HepG2 (cell line): Measurements from ENCODE around the gene KIF23. TPM values are rescaled to one million over a fixed set of nuclear protein-coding genes. Genes with fewer than 3 reads are reported as not detected.

Source experiments
- ATAC-seq: fragments of 200-7000 bp; cut with Tn5 transposase; 3 replicates; pipeline ENCODE4 v1.9.1; 2020; ENCODE audit warnings: mild to moderate bottlenecking, moderate library complexity
- BruUV-seq: library from RNA; stranded (reverse); fragments of 400-500 nt; replicated peaks from 2 replicates; lab custom pipeline; 2021; lab: Mats Ljungman, UMichigan
- CTCF ChIA-PET: fragments of 300-600 bp; formaldehyde crosslinking; extraction: SDS; loops from one replicate; lab custom pipeline; 2021; ENCODE audit warnings: low total read pairs, inconsistent platforms, low intra/inter-chr PET ratio; lab: Yijun Ruan, JAX
- POLR2A ChIA-PET: fragments of 350-600 bp; sonication (Branson Sonifier 250); formaldehyde crosslinking; loops from one replicate; lab custom pipeline; 2020; ENCODE audit warnings: antibody characterized with exemption, inconsistent platforms; lab: Yijun Ruan, JAX
- DNase-seq: peaks from one replicate; pipeline ENCODE4 v3.0.0-alpha.2; 2015; ENCODE audit warnings: low spot score
- FAIRE-seq: peaks from 3 replicates; lab custom pipeline; 2011; peaks lifted over from hg19 to GRCh38; lab: Jason Lieb, UNC
- H2AFZ ChIP-seq: one replicate; pipeline ENCODE4 v1.6.1; 2011; ENCODE audit warnings: low read length, inconsistent platforms
- H3K27ac ChIP-seq: fragments of 300-600 bp; 3 replicates; pipeline ENCODE4 v1.8.0; 2011; ENCODE audit warnings: mixed run types, mild to moderate bottlenecking, mixed read lengths, low read length, inconsistent platforms; ENCODE audit not compliant: insufficient read depth; ENCODE audit errors: extremely low read length
- H3K27me3 ChIP-seq, 2 experiments: fragments of 200-600 bp in 1 of 2; 2 replicates in 1 of 2; 3 replicates in 1 of 2; pipeline versions ENCODE4 v1.6.0 to v1.8.0; 2011; ENCODE audit warnings: low read length in 2 of 2, mild to moderate bottlenecking in 2 of 2, moderate library complexity in 2 of 2, inconsistent platforms in 1 of 2; ENCODE audit not compliant: insufficient read depth in 2 of 2, control insufficient read depth in 1 of 2
- H3K36me3 ChIP-seq, 2 experiments: fragments of 200-600 bp in 1 of 2; replicated peaks in 1 of 2; 2 replicates in 1 of 2; 3 replicates in 1 of 2; pipeline versions ENCODE4 v1.5.1 to v1.8.0; 2011; ENCODE audit warnings: low read length in 2 of 2, inconsistent platforms in 1 of 2; ENCODE audit not compliant: insufficient read depth in 2 of 2, control insufficient read depth in 1 of 2
- H3K4me1 ChIP-seq: 2 replicates; pipeline ENCODE4 v1.5.1; 2012; ENCODE audit warnings: low read length, inconsistent platforms; ENCODE audit not compliant: insufficient read depth
- H3K4me2 ChIP-seq: 2 replicates; pipeline ENCODE4 v1.6.0; 2011; ENCODE audit warnings: low read depth, low read length, inconsistent platforms
- H3K4me3 ChIP-seq, 3 experiments: fragments of 200-600 bp in 1 of 3; sonication (generic), shearing (Covaris generic) in 1 of 3; replicated peaks in 1 of 3; 2 replicates each; pipeline ENCODE4 v1.5.1; 2011 to 2016; ENCODE audit warnings: low read length in 3 of 3, inconsistent platforms in 2 of 3, low read depth in 2 of 3, mild to moderate bottlenecking in 2 of 3, control low read depth in 1 of 3, mixed read lengths in 1 of 3; ENCODE audit not compliant: insufficient read depth in 1 of 3
- H3K79me2 ChIP-seq: one replicate; pipeline ENCODE4 v1.6.1; 2011; ENCODE audit warnings: low read length, inconsistent platforms; ENCODE audit not compliant: insufficient read depth
- H3K9ac ChIP-seq: 2 replicates; pipeline ENCODE4 v1.6.0; 2011; ENCODE audit warnings: mild to moderate bottlenecking, low read depth, low read length, inconsistent platforms; ENCODE audit not compliant: insufficient read depth
- H3K9me3 ChIP-seq: 2 replicates; pipeline ENCODE4 v1.5.1; 2012; ENCODE audit warnings: mild to moderate bottlenecking, low read length
- H4K20me1 ChIP-seq: 2 replicates; pipeline ENCODE4 v1.6.0; 2011; ENCODE audit warnings: inconsistent platforms, mild to moderate bottlenecking, low read length, moderate library complexity; ENCODE audit not compliant: insufficient read depth
- CCAR2 ChIP-seq: fragments of 200-400 bp; formaldehyde crosslinking; optimal IDR thresholded peaks from 2 replicates; pipeline ENCODE3; 2018; ENCODE audit warnings: low read depth, mild to moderate bottlenecking, low read length, moderate library complexity
- EEA1 ChIP-seq: sonication (generic); formaldehyde crosslinking; IDR thresholded peaks from 2 replicates; pipeline ENCODE4 v1.5.1; 2020; ENCODE audit warnings: mild to moderate bottlenecking, missing genetic modification reagents, borderline replicate concordance
- KDM4B ChIP-seq: sonication (generic); formaldehyde crosslinking; IDR thresholded peaks from 2 replicates; pipeline ENCODE4 v1.4.0; 2020; ENCODE audit warnings: missing genetic modification reagents
- NR2C2 ChIP-seq: sonication (generic); formaldehyde crosslinking; IDR thresholded peaks from 2 replicates; pipeline ENCODE4 v1.4.0; 2020; ENCODE audit warnings: missing genetic modification reagents, mild to moderate bottlenecking, moderate library complexity, borderline replicate concordance
- TBX2 ChIP-seq: sonication (generic); formaldehyde crosslinking; IDR thresholded peaks from 2 replicates; pipeline ENCODE4 v1.5.0; 2020; ENCODE audit warnings: missing genetic modification reagents, mild to moderate bottlenecking, borderline replicate concordance
- ZNF878 ChIP-seq: sonication (generic); formaldehyde crosslinking; IDR thresholded peaks from 2 replicates; pipeline ENCODE4 v1.8.1; 2023; ENCODE audit warnings: mild to moderate bottlenecking, missing genetic modification reagents, moderate library complexity
- ZNF883 ChIP-seq: sonication (generic); formaldehyde crosslinking; IDR thresholded peaks from 2 replicates; pipeline ENCODE4 v1.5.1; 2020; ENCODE audit warnings: mild to moderate bottlenecking, missing genetic modification reagents; ENCODE audit errors: not compliant biosample characterization
- WGBS: methylation state at CpG from one replicate; pipeline ENCODE4 v1.1.6; 2017; ENCODE audit warnings: low lambda C conversion rate; 5-methylcytosine and 5-hydroxymethylcytosine counted together
- in situ Hi-C: cut with HindIII; loops from 2 replicates; pipeline ENCODE4 v1.10.0; 2017; ENCODE audit warnings: low pct_unique_long_range_greater_than_20kb; ENCODE audit not compliant: extremely low pct_ligation_motif_present
- intact Hi-C: fragments of 100-400 bp; cut with micrococcal nuclease; formaldehyde crosslinking; loops from one replicate; pipeline ENCODE4 v1.10.0; 2022; ENCODE audit not compliant: unreplicated experiment
- polyA plus RNA-seq, 8 experiments: library from polyadenylated mRNA; depleted of rRNA in 3 of 8; stranded (reverse) in 7 of 8; unstranded in 1 of 8; fragments of >200 nt; fragmentation: Illumina TruSeq in 4 of 8; extraction: Trizol in 4 of 8; gene quantifications; 2 replicates each; pipeline versions ENCODE4 v1.2.1 to v1.2.3, GENCODE V29; 2011 to 2016; ENCODE audit warnings: low read depth in 4 of 8, missing spikeins in 1 of 8, mixed read lengths in 1 of 8; ENCODE audit not compliant: insufficient read depth in 1 of 8
- total RNA-seq, 5 experiments: library from RNA; depleted of rRNA; stranded (reverse); fragments of >200 nt; fragmentation: Illumina TruSeq; extraction: Trizol; gene quantifications; 2 replicates each; pipeline ENCODE4 v1.2.3, GENCODE V29; 2016; ENCODE audit warnings: low read depth in 1 of 5
- TF ChIP-seq, protein P1 (sequence below), 2 experiments: fragments of 450-650 bp in 1 of 2; sonication (generic) in 1 of 2; formaldehyde crosslinking; IDR thresholded peaks; 2 replicates each; pipeline versions ENCODE4 v1.5.0 to v1.8.0; 2020 to 2022; ENCODE audit warnings: mild to moderate bottlenecking in 1 of 2, missing genetic modification reagents in 1 of 2

KIF23 gene
- total and polyA plus RNA-seq, 2 of the 13 experiments (the other 11 are each of a cell fraction or from before 2014, with no cell fraction given) = 11.3 to 38.1 TPM

- intact Hi-C loops = no loop called here
- TF ChIP-seq CCAR2 (no peak), TBX2 (no peak), EEA1 (no peak), NR2C2 (no peak), KDM4B (CRISPR knock-in tag) (no peak), ZNF883 (CRISPR knock-in tag) (no peak), ZNF878 (CRISPR knock-in tag) (no peak)
- TF ChIP-seq, protein P1, sequence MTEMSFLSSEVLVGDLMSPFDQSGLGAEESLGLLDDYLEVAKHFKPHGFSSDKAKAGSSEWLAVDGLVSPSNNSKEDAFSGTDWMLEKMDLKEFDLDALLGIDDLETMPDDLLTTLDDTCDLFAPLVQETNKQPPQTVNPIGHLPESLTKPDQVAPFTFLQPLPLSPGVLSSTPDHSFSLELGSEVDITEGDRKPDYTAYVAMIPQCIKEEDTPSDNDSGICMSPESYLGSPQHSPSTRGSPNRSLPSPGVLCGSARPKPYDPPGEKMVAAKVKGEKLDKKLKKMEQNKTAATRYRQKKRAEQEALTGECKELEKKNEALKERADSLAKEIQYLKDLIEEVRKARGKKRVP (CRISPR knock-in tag; IDR thresholded peaks at IDR 0.05) = no peak
- Histone ChIP-seq H3K79me2 (no peaks in the 10 kb centered on the region), H3K4me1 (peaks cover 10% of the 10 kb centered on the region), H4K20me1 (no peaks in the 10 kb centered on the region), H3K9ac (no peak overlapping the region), H3K27ac (no peak overlapping the region), H2AFZ (no peak overlapping the region), H3K27me3 (peaks cover 6 to 41% of the 10 kb centered on the region in 2 experiments), H3K4me3 (no peak overlapping the region), H3K36me3 (no peaks in the 10 kb centered on the region), H3K9me3 (no peaks in the 10 kb centered on the region), H3K4me2 (no peak overlapping the region)
- POLR2A ChIA-PET = interaction anchor here (0.8 kb wide), 1 partner anchor 15 kb away, joined by 3 read pairs; the partner anchor contains the start of gene RPLP1
- BruUV-seq = no TSS peak
- CTCF ChIA-PET = no interaction called here
- FAIRE-seq = no peak
- no peak for DNase-seq
- in situ Hi-C loops = loop anchor here (25.0 kb wide), 2 partner anchors 620 to 655 kb away; partner anchors contain the start of genes ANP32A and TLE3
- WGBS = 6% methylated on average over 8 of the region's 11 CpGs
- ATAC-seq = no peak
These were observed 53.5 kb downstream of the KIF23 start for GRCh38 chr15:69467636-69468035.
